SK-N-DZ (cell line): Measurements from ENCODE around the gene MRPS23. TPM values are rescaled to one million over a fixed set of nuclear protein-coding genes. Genes with fewer than 3 reads are reported as not detected.
A peak's percentile ranks its signal among the peaks of the same experiment; 100 is the strongest.

Source experiments
- DNase-seq: peaks from one replicate; pipeline ENCODE4 v3.0.0-alpha.2; 2015; ENCODE audit warnings: low spot score
- polyA plus RNA-seq, 2 experiments: library from polyadenylated mRNA; depleted of rRNA; stranded (reverse); fragments of >200 nt; gene quantifications; 2 replicates each; pipeline ENCODE4 v1.2.3, GENCODE V29; 2014

MRPS23 gene
- 86.4 and 144 TPM in 2 replicates for polyA plus RNA-seq (2014; cell fraction: cytosol; rRNA removed)
- 37.2 and 41.1 TPM in 2 replicates for polyA plus RNA-seq (2014; cell fraction: nucleus; rRNA removed)

GRCh38 chr17:57849874-57850754 lies at the start of gene MRPS23:
TSS of gene MRPS23 (minus strand) at chr17:57850044. CDS start at chr17:57850010, 34 bp downstream.
- peak; percentile 99 for DNase-seq

- DNase-seq, result no peak
These were observed 49.5 kb upstream of the MRPS23 start for GRCh38 chr17:57899391-57899790.

- DNase-seq, result no peak
These were observed 48.9 kb upstream of the MRPS23 start for GRCh38 chr17:57898487-57899311.

GRCh38 chr17:57895382-57896060 lies 45.7 kb upstream of the MRPS23 start:
- DNase-seq, result no peak

GRCh38 chr17:57894848-57895247 lies 45.0 kb upstream of the MRPS23 start:
- DNase-seq, result no peak

- peak; percentile 61 for DNase-seq
These were observed 43.2 kb upstream of the MRPS23 start for GRCh38 chr17:57892820-57893595.

GRCh38 chr17:57892146-57892819 lies 42.4 kb upstream of the MRPS23 start:
- peak; percentile 77 for DNase-seq

- no peak for DNase-seq
These were observed 41.0 kb upstream of the MRPS23 start for GRCh38 chr17:57890857-57891232.

- DNase-seq, result no peak
These were observed 40.3 kb upstream of the MRPS23 start for GRCh38 chr17:57889892-57890856.

GRCh38 chr17:57889252-57889651 lies 39.4 kb upstream of the MRPS23 start:
- DNase-seq, result no peak

- DNase-seq, result no peak
These were observed 38.7 kb upstream of the MRPS23 start for GRCh38 chr17:57888311-57889216.

- no peak for DNase-seq
These were observed 37.3 kb upstream of the MRPS23 start for GRCh38 chr17:57887161-57887560.

- no peak for DNase-seq
These were observed 36.2 kb upstream of the MRPS23 start for GRCh38 chr17:57886020-57886419.

- no peak for DNase-seq
These were observed 35.5 kb upstream of the MRPS23 start for GRCh38 chr17:57885148-57885915.

- DNase-seq, result no peak
These were observed 32.0 kb upstream of the MRPS23 start for GRCh38 chr17:57881783-57882351.

- no peak for DNase-seq
These were observed 31.3 kb upstream of the MRPS23 start for GRCh38 chr17:57881143-57881542.

GRCh38 chr17:57880086-57880456 lies 30.2 kb upstream of the MRPS23 start:
- no peak for DNase-seq
